ENCODE measurements around the gene LCP1.
A peak's percentile ranks its signal among the peaks of the same experiment; 100 is the strongest.
"Not testable (repeated sequence)": the region's sequence is repeated elsewhere in the genome, so short reads cannot be mapped to it uniquely, and the experiment has no call there.

The LCP1 gene

GRCh38 chr13:46181840-46182490, at the start of gene LCP1:
TSS of gene LCP1 (minus strand) at chr13:46182177. CDS start at chr13:46159662, 22,515 bp downstream.
- Mint-ChIP-seq H3K4me1 (peaks cover 49% of the 10 kb centered on the region), H3K27ac (peak within 1 kb of the TSS; percentile 98), H3K4me3 (peak within 1 kb of the TSS; percentile 88), H3K36me3 (peaks cover 27% of the 10 kb centered on the region), H3K9me3 (no peaks in the 10 kb centered on the region), H3K27me3 (no peaks in the 10 kb centered on the region)
- CTCF ChIA-PET = interaction anchor here (0.6 to 1.4 kb wide), 5 partner anchors 11 to 556 kb away, joined by 3 to 8 read pairs (median 3); no protein-coding TSS in a partner anchor
- peak; percentile 90 for DNase-seq

GRCh38 chr13:46229251-46229650, 47.3 kb upstream of the LCP1 start:
- Mint-ChIP-seq H3K27ac (no peak overlapping the region), H3K4me1 (no peaks in the 10 kb centered on the region), H3K27me3 (no peaks in the 10 kb centered on the region), H3K9me3 (peaks cover 20% of the 10 kb centered on the region), H3K4me3 (no peak overlapping the region), H3K36me3 (peaks cover 33% of the 10 kb centered on the region)
- CTCF ChIA-PET = no interaction called here
- DNase-seq = no peak

GRCh38 chr13:46220234-46220633, 38.3 kb upstream of the LCP1 start:
- not testable (repeated sequence) for H3K27me3 Mint-ChIP-seq, H3K4me3 Mint-ChIP-seq, H3K27ac Mint-ChIP-seq
- DNase-seq = peak; percentile 50
- peaks cover 45% of the 10 kb centered on the region for H3K36me3 Mint-ChIP-seq
- peaks cover 36% of the 10 kb centered on the region for H3K9me3 Mint-ChIP-seq
- CTCF ChIA-PET = interaction anchor here (0.6 to 1.4 kb wide), 3 partner anchors 63 to 101 kb away, joined by 3 to 4 read pairs (median 3); no protein-coding TSS in a partner anchor
- H3K4me1 Mint-ChIP-seq = peaks cover 24% of the 10 kb centered on the region

- H3K27ac Mint-ChIP-seq, H3K4me3 Mint-ChIP-seq, DNase-seq, H3K27me3 Mint-ChIP-seq, CTCF ChIA-PET: not testable (repeated sequence)
- Mint-ChIP-seq H3K36me3 (peaks cover 34% of the 10 kb centered on the region), H3K9me3 (peaks cover 29% of the 10 kb centered on the region), H3K4me1 (peaks cover 48% of the 10 kb centered on the region)
Observed at GRCh38 chr13:46214741-46215140, 32.8 kb upstream of the LCP1 start.

- CTCF ChIA-PET = interaction anchor here (0.9 kb wide), 1 partner anchor 108 kb away, joined by 3 read pairs; no protein-coding TSS in a partner anchor
- peaks cover 25% of the 10 kb centered on the region for H3K36me3 Mint-ChIP-seq
- no peaks in the 10 kb centered on the region for H3K27me3 Mint-ChIP-seq
- H3K4me1 Mint-ChIP-seq = peaks cover 43% of the 10 kb centered on the region
- no peak overlapping the region for H3K4me3 Mint-ChIP-seq
- H3K9me3 Mint-ChIP-seq = peaks cover 23% of the 10 kb centered on the region
- H3K27ac Mint-ChIP-seq = no peak overlapping the region
- DNase-seq = no peak
Observed at GRCh38 chr13:46213242-46213641, 31.3 kb upstream of the LCP1 start.

- CTCF ChIA-PET = interaction anchor here (0.7 to 1.7 kb wide), 5 partner anchors 9 to 401 kb away, joined by 3 to 11 read pairs (median 4); no protein-coding TSS in a partner anchor
- DNase-seq = peak; percentile 89
- peaks cover 12% of the 10 kb centered on the region for H3K9me3 Mint-ChIP-seq
- H3K4me1 Mint-ChIP-seq = peaks cover 50% of the 10 kb centered on the region
- no peaks in the 10 kb centered on the region for H3K27me3 Mint-ChIP-seq
- peaks cover 19% of the 10 kb centered on the region for H3K36me3 Mint-ChIP-seq
- H3K4me3 Mint-ChIP-seq = peak within 1 kb of the TSS; percentile 93
- H3K27ac Mint-ChIP-seq = peak within 1 kb of the TSS; percentile 95
Observed at GRCh38 chr13:46211483-46212351, 29.7 kb upstream of the LCP1 start, which contains the start of gene LRRC63. TSS of gene LRRC63 (plus strand) at chr13:46211928. CDS start at chr13:46213035, 1,107 bp downstream.

GRCh38 chr13:46211116-46211482, 29.1 kb upstream of the LCP1 start:
- Mint-ChIP-seq H3K27me3 (no peaks in the 10 kb centered on the region), H3K27ac (peak overlapping the region; percentile 95)
- CTCF ChIA-PET = interaction anchor here (0.7 to 1.7 kb wide), 8 partner anchors 9 to 400 kb away, joined by 3 to 11 read pairs (median 4); no protein-coding TSS in a partner anchor

GRCh38 chr13:46210362-46211083, 28.5 kb upstream of the LCP1 start:
- no peaks in the 10 kb centered on the region for H3K27me3 Mint-ChIP-seq
- peak overlapping the region; percentile 93 for H3K4me3 Mint-ChIP-seq
- H3K4me1 Mint-ChIP-seq = peaks cover 60% of the 10 kb centered on the region
- peak overlapping the region; percentile 95 for H3K27ac Mint-ChIP-seq
- H3K36me3 Mint-ChIP-seq = peaks cover 15% of the 10 kb centered on the region
- no peak for DNase-seq
- H3K9me3 Mint-ChIP-seq = peaks cover 3% of the 10 kb centered on the region
- CTCF ChIA-PET = interaction anchor here (0.7 to 1.7 kb wide), 8 partner anchors 8 to 400 kb away, joined by 3 to 11 read pairs (median 4); no protein-coding TSS in a partner anchor

More at GRCh38 chr13:46211116-46211482, 29.1 kb upstream of the LCP1 start:
- DNase-seq = peak; percentile 62
- peak overlapping the region; percentile 93 for H3K4me3 Mint-ChIP-seq
- peaks cover 18% of the 10 kb centered on the region for H3K36me3 Mint-ChIP-seq
- H3K9me3 Mint-ChIP-seq = peaks cover 7% of the 10 kb centered on the region
- H3K4me1 Mint-ChIP-seq = peaks cover 54% of the 10 kb centered on the region

GRCh38 chr13:46207828-46208227, 25.9 kb upstream of the LCP1 start:
- H3K4me3 Mint-ChIP-seq = no peak overlapping the region
- H3K27me3 Mint-ChIP-seq = no peaks in the 10 kb centered on the region
- peaks cover 62% of the 10 kb centered on the region for H3K4me1 Mint-ChIP-seq
- no peak overlapping the region for H3K27ac Mint-ChIP-seq
- no peaks in the 10 kb centered on the region for H3K9me3 Mint-ChIP-seq
- no peak for DNase-seq
- H3K36me3 Mint-ChIP-seq = peaks cover 12% of the 10 kb centered on the region
- CTCF ChIA-PET = no interaction called here

GRCh38 chr13:46206143-46206542, 24.2 kb upstream of the LCP1 start:
- CTCF ChIA-PET = no interaction called here
- Mint-ChIP-seq H3K27me3 (no peaks in the 10 kb centered on the region), H3K9me3 (no peaks in the 10 kb centered on the region), H3K4me3 (no peak overlapping the region), H3K4me1 (peaks cover 65% of the 10 kb centered on the region), H3K27ac (no peak overlapping the region), H3K36me3 (peaks cover 11% of the 10 kb centered on the region)
- no peak for DNase-seq

GRCh38 chr13:46202966-46203365, 21.0 kb upstream of the LCP1 start:
- Mint-ChIP-seq H3K27me3 (no peaks in the 10 kb centered on the region), H3K36me3 (peaks cover 12% of the 10 kb centered on the region), H3K9me3 (no peaks in the 10 kb centered on the region), H3K27ac (peak overlapping the region; percentile 77), H3K4me1 (peaks cover 66% of the 10 kb centered on the region), H3K4me3 (no peak overlapping the region)
- CTCF ChIA-PET = interaction anchor here (0.7 to 1.5 kb wide), 3 partner anchors 8 to 20 kb away, joined by 3 to 5 read pairs (median 3); no protein-coding TSS in a partner anchor
- DNase-seq = no peak

GRCh38 chr13:46202188-46202795, 20.3 kb upstream of the LCP1 start:
- CTCF ChIA-PET = interaction anchor here (0.7 to 1.5 kb wide), 3 partner anchors 9 to 20 kb away, joined by 3 to 5 read pairs (median 3); no protein-coding TSS in a partner anchor
- peak overlapping the region; percentile 29 for H3K4me3 Mint-ChIP-seq

GRCh38 chr13:46198696-46199193, 16.8 kb upstream of the LCP1 start:
- DNase-seq = no peak
- Mint-ChIP-seq H3K27ac (no peak overlapping the region), H3K36me3 (peaks cover 5% of the 10 kb centered on the region), H3K9me3 (no peaks in the 10 kb centered on the region), H3K4me3 (no peak overlapping the region), H3K27me3 (no peaks in the 10 kb centered on the region), H3K4me1 (peaks cover 42% of the 10 kb centered on the region)
- CTCF ChIA-PET = interaction anchor here (1.0 to 1.1 kb wide), 2 partner anchors 31 to 90 kb away, joined by 4 to 5 read pairs; no protein-coding TSS in a partner anchor

More at GRCh38 chr13:46202188-46202795, 20.3 kb upstream of the LCP1 start:
- H3K27ac Mint-ChIP-seq = peak overlapping the region; percentile 88
- DNase-seq = no peak
- peaks cover 63% of the 10 kb centered on the region for H3K4me1 Mint-ChIP-seq
- no peaks in the 10 kb centered on the region for H3K9me3 Mint-ChIP-seq
- H3K36me3 Mint-ChIP-seq = peaks cover 11% of the 10 kb centered on the region
- no peaks in the 10 kb centered on the region for H3K27me3 Mint-ChIP-seq

Measured in activated naive CD4-positive, alpha-beta T cell treated with anti-CD3 and anti-CD28 coated beads, Interleukin-2, amount 10 ng/mL, durations not matched to agents 7 days and 5 days (primary cell).